GM19397 (cell line): ENCODE data around the gene PRAME.
A peak's percentile ranks its signal among the peaks of the same experiment; 100 is the strongest.
"Not testable (repeated sequence)": the region's sequence is repeated elsewhere in the genome, so short reads cannot be mapped to it uniquely, and the experiment has no call there.

ENCODE experiments used
- ATAC-seq: cut with Tn5 transposase; IDR thresholded peaks from one replicate; pipeline ENCODE4 v1.9.1; 2021; ENCODE audit warnings: mild to moderate bottlenecking, moderate library complexity; ENCODE audit not compliant: unreplicated experiment

PRAME gene

DNA sequence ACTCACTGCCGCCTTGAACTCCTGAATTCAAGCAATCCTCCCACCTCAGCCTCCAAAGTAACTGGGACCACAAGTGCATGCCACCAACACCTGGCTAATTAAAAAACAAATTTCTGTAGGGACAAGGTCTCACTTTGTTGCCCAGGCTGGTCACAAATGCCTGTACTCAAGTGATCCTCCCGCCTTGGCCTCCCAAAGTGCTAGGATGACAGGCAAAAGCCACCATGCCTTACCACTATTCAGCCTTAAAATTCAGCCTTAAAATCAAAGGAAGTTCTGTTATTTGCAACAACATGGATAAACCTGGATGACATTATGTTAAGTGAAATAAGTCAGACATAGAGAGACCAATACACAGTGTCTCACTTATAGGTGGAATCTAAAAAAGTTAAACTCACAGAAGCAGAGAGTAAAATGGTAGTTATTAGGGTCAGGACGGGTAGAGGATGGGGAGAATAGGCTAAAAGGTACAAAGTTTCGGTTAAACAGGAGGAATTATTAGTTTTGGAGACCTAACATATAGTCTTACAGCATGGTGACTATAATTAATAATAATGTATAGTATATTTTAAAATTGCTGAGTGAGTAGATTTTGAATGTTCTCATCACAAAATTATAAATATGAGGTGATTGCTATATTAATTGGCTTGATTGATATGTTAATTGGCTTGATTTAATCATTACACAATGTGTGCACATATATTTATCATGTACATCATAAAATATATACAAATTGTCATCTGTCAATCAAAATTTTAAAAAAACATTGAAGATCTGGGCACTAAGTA lies 32.7 kb downstream of the PRAME start:
- no peak for ATAC-seq

DNA sequence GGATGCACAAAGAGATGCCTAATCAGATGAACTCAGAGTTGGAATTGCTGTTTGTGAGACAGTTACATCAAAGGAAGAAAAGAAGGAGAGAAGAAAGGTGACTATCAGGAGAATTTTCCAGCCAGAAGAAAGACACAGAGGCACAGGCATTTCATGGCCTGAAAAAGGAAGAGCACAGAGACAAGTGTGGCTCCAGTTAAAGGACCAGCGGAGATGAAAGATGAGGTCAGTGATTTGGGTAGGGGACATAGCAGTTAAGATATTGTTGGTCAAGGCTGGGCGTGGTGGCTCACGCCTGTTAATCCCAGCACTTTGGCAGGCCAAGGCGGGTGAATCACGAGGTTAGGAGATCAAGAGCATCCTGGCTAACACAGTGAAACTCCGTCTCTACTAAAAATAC lies 35.6 kb downstream of the PRAME start:
- no peak for ATAC-seq

DNA sequence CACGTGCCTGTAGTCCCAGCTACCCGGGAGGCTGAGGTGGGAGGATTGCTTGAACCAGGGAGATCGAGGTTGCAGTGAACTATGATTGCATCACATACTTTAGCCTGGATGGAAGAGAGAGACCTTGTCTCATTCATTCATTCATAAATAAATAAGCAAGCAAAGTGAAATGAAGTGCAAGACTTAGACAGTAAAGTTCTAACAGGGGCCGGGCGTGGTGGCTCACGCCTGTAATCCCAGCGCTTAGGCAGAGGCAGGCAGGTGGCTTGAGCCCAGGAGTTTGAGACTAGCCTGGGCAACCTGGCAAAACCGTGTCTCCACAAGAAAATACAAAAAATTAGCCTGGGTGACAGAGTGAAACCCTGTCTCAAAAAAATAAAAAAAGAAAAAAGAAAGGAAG lies 37.4 kb downstream of the PRAME start:
- ATAC-seq = no peak

DNA sequence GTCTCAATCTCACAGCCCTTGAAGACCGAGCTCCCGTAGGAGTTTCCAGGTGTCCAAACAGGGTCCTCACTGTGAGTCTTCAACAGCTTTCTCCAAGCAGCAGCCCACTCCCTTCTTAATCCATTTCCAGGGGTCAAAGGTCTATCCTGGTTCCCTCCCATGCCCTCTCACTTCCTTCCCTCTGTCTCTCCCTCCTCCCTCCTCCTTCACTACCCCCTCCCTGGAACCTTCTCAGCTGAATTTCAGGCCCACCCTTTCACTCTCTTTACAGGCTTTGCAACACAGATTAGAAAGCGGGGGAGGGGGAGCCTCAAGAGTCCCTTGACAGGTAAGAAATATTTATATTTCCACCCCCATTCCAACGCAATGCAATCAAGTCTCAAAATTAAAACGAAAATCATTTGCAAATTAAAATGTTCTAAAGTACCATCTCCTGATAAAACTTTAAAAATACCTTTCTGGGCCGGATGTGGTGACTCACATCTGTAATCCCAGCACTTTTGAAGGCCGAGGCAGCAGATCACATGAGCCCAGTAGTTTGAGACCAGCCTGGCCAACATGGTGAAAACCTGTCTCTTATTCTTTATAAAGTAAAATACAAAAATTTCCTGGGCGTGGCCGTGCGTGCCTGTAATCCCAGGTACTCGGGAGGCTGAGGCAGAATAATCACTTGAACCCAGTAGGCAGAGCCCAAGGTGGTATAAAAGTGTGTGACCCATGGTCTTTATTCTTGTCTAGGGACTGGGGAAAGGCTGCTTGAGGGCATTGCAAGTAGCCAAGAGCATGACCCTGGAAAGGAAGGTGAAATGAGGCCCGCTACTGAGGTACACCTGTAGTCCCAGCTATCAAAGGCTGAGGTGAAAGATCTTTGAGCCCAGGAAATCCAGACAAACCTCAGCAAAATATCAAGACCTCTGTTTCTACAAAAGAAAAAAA lies 38.1 kb downstream of the PRAME start:
- ATAC-seq = no peak

DNA sequence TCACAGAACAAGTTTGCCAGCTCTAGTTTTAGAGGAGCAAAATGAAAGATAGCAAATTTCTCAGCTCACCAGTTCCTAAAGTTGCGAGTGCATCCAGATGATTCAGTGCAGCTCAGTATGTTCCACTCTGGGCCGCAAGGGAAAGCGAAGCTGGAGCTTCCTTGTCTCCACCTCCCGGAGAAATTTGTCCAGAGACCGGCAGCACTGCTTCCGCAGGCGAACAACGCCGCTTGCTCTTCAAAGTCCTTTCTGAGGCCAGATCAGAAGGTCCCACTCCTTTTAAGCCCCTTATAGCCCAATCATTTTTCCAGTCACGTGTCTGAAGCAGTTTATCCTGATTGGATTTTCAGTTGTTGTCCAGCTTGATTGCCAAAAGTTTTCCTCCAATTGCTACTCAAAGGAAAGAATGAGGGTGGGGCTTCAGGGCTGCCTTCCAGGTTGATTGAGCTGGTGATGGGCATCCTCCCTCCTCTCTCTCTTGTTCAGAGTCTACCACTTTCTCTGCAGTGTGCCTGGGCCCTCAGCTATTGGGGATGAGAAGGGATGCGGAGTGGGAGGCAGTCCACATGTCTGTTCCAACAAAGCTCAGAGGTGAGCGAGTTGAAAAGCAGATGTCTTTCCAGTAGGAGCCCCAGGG lies 38.9 kb downstream of the PRAME start, which contains the start of gene ZNF280A:
ZNF280A (minus strand) TSS at position 251 of the 637 bp plus-strand sequence. CDS start 4,640 bp downstream, outside the sequence.
- ATAC-seq = no peak

DNA sequence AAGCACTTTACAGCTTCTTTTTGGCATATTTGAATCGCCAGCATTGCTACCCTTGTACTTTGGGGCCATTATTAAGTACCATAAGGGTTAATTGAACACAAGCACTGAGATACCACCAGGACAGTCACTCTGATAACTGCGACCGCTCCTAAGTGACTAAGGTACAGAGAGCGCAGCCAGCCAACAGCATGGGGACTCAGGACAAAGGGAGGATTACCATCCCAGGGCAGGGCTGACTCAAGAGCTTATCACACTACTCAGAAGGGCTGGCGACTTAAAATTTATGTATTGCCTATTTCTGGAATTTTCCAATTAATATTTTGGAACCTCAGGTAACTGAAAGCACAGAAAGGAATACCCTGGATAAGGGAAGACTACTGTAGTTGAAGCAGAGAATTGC lies 39.5 kb downstream of the PRAME start:
- ATAC-seq = no peak

DNA sequence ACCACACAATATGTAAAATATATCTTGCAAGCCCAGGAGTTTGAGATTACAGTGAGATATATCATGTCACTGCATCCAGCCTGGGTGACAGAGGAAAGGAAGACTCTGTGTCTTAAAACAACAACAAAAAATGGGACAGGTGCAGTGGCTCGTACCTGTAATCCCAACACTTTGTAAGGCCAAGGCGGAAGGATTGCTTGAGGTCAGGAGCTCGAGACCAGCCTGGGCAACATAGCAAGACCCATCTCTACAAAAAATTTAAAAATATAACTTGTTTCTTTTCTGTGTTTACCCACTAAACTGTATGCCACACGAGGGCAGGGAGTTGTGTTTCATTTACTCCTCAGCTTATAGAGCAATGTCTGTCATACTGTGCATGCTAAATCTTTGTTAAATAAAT lies 42.1 kb downstream of the PRAME start:
- no peak for ATAC-seq

DNA sequence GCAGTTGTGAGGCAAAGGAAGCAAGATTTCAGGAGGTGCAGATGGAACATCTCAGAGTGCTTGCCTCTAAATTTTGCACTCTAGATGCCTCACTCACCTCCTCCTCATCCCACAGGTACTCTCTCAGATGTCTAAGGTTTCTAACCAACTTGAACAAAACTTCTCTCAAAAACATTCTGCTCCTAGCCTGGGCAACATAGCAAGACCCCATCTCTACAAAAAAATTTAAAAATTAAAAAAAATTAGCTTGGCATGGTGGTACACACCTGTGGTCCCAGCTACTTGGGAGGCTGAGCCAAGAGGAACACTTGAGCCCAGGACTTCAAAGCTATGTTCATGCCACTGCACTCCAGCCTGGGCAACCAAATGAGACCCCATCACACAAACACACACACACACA lies 43.2 kb downstream of the PRAME start:
- ATAC-seq = no peak

DNA sequence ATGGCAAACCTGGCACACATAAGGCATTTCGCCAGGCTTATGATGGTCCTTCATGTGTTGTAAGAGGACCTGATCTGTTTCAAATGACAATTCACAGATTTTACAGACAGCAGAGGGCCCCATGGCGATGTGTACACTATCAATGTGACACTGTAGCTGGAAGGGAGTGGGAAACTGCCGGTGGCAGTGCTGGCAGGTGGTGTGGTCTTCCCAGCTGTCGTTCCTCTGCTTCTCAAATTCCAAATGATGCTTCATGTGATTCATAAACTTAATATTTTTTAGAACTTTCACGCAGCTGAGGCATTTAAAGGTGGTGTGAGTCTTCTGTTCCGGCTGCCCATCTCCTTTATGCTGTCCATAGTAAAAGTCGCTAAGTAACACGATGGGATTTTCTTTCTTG lies 44.6 kb downstream of the PRAME start:
- ATAC-seq = not testable (repeated sequence)

DNA sequence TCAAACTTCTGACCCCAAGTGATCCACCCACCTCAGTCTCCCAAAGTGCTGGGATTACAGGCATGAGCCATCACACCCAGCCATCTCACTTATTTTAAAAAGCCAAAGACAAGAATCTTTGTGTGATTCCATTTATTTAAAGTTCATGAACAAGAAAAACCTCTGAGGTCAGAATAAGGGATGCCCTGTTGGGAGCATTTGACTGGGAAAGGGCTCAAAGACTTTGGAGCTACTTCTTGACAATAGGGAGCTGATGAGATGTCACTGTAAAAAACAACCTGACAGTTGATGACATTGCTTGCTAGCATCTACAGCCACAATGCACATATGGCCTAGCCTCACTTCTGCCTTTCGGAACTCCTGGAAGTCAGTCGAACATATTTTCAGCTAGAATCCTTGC lies 45.4 kb downstream of the PRAME start:
- ATAC-seq = no peak

DNA sequence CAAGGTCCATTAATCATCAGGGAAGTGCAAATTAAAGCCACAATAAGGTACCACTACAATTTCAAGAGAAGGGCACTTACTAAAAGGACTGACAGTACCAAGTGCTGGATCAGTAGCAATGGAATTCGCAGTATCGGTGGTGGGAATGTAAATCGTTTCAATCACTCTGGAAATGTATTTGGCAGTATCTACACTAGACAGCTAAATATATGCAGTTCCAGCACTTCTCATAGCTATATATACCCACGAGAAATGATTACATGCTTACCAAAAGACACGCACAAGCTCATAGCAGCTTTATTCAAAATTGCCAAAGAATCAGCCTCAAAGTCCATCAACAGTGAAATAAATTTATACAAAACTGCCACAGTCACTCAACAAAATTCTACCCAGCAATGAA lies 46.1 kb downstream of the PRAME start:
- no peak for ATAC-seq

DNA sequence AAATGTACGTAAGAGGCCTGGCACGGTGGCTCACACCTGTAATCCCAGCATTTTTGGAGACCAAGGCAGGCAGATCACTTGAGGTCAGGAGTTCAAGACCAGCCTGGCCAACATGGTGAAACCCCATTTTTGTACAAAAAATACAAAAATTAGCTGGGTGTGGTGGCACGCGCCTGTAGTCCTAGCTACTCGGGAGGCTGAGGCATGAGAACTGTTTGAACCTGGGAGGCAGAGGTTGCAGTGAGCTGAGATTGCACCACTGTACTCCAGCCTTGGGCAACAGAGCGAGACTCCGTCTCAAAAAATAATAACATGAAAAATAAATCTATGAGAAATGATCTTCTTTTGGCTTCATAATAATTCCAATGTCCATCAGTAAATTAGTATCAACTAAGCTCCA lies 48.2 kb downstream of the PRAME start:
- not testable (repeated sequence) for ATAC-seq

DNA sequence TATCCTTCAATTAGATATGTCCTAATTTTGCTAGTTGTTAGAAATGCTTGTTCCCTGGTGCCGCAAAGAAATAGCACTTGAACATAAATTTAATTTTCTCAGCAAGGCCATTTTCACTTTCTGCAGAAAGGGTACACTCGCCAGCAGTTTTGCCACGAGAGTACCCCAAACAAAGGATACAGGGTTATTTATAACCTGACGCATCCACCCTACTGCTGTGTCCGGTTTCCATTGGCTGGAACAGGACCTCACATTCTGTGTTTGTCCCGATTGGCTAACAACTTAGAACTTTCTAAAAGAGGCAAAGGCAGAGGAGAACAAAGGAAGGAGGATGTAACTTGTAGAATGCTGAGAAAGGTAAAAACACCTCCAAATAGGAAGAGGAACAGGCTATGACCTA lies 49.2 kb downstream of the PRAME start:
- not testable (repeated sequence) for ATAC-seq

DNA sequence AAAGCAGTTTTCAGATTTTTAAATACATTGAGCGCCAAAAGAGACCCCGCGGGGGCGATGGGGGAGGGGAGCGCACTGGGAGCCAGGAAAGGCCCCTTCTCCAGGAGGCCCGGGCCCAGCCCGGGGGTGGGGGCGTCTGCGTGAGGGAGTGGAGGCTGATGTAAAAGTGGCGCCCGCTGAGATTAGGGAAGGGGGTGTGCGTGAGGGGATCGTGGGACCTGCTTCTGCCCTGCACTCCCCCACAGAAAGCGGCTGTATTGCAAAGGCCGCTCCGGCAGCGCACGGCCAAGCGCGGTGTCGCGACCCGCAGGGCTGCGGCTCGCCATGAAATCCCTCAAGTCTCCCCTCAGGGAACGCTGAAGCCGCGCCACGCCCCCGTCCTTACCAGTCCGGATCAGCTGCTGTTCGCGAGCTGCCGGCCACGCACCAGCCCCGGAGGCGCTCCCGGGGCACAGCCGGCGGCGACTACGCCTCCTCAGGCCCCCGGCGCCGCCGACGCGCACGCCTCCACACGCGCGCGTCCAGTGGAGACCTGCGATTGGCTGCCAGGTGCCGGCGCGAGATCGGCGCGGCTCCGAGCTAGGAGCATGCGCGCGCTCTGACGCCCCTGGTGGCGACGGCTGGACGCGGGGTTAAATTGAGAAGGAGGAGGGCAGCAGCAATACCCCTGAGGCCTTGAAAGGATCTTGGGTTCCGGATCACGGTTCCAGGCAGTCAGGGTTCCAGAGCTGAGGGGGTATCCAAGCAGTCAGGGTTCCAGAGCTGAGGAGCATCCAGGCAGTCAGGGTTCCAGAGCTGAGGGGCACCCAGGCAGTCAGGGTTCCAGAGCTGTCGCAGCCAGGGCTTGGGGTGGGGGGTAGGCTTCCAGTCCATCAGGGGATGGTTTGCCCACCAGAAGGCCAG lies 50.5 kb downstream of the PRAME start, which contains the start of gene ZNF280B:
ZNF280B (minus strand) TSS at position 469 of the 903 bp plus-strand sequence. CDS start 19,344 bp downstream, outside the sequence.
- ATAC-seq = peak; percentile 89

DNA sequence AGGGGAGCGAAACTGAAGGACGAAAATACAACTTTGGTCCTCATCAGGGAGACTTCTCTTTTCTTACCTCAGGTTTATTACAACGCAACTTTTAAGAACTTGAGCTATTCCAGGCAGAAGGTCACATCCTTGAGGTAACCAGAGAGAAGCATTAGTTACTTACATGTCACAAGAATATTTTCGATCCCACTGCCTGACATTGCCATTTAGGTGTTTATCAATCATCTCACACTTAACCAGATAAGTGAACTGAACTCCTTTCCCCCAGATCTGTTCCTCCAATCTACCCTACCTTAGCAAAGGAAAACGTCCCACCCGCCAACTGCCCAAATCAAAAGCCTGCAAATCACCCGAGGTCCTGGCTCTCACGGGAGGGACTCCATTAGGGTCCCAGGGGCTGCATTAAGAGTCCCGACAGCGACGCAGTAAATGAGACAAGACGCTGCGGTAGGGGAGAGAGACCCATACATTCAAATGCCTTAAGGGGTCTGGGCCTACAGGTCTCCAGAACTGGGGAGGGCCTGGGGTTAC lies 51.3 kb downstream of the PRAME start:
- no peak for ATAC-seq

DNA sequence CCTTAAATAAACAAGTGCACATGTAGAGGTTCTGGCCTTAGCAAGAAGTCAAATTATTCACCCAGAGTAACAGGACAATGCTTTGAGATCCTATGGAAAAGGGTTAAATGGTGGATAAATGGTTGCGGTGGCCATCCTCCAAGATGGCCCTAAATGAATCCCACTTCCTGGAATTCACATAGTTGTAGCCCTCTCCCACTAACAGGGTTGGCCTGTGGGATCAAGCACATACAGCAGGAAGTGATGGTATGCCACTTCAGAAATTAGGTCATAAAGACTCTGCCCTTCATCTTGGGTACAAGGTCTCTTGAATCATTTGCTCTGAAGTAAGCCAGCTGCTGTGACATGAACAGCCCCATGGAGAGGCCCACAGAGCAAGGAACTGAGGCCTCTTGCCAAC lies 52.3 kb downstream of the PRAME start:
- no peak for ATAC-seq

DNA sequence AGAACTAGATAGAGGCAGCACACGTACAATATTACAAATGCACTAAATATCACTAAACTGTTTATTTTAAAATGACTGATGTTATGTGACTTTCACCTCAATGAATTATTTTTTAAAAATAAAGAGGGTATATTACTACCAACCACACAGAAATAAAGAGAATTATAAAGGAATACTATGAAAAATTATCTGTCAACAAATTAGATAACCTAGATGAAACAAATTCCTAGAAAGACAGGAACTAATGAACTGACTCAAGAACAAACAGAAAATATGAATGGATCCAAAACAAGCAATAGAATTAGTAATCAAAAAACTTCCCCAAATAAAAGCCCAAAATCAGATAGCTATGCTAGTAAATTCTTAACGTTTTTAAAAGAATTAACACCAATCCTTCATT lies 60.8 kb downstream of the PRAME start:
- ATAC-seq = no peak
